Small intestine (tissue), 16 donors: Measurements from ENCODE around the gene KAT2A. TPM values are rescaled to one million over a fixed set of nuclear protein-coding genes. Genes with fewer than 3 reads are reported as not detected.

ENCODE experiments used
- DNase-seq, 2 donors: peaks; one replicate each; pipeline versions ENCODE4 v3.0.0 to v3.0.0-alpha.2; 2013
- FAIRE-seq: peaks from 2 replicates; lab custom pipeline; 2012; peaks lifted over from hg19 to GRCh38; lab: Jason Lieb, UNC
- H3K27ac ChIP-seq, 3 donors: one replicate each; pipeline ENCODE4 v1.5.1; 2013; ENCODE audit warnings: low read length in 2 of 3, mild to moderate bottlenecking in 2 of 3, control low read depth in 1 of 3, inconsistent platforms in 1 of 3, low read depth in 1 of 3, moderate library complexity in 1 of 3
- H3K27me3 ChIP-seq, 3 donors: one replicate each; pipeline ENCODE4 v1.6.1; 2013; ENCODE audit warnings: low read length in 3 of 3, inconsistent platforms in 1 of 3; ENCODE audit not compliant: control insufficient read depth in 3 of 3, insufficient read depth in 3 of 3
- H3K36me3 ChIP-seq, 3 donors: one replicate each; pipeline ENCODE4 v1.6.1; 2013; ENCODE audit warnings: low read length in 3 of 3, inconsistent platforms in 1 of 3, low read depth in 1 of 3, mild to moderate bottlenecking in 1 of 3, moderate library complexity in 1 of 3; ENCODE audit not compliant: control insufficient read depth in 3 of 3, insufficient read depth in 2 of 3
- H3K4me1 ChIP-seq, 3 donors: one replicate each; pipeline ENCODE4 v1.6.1; 2013; ENCODE audit warnings: low read length in 2 of 3, inconsistent platforms in 1 of 3, low read depth in 1 of 3, mild to moderate bottlenecking in 1 of 3, moderate library complexity in 1 of 3; ENCODE audit not compliant: control insufficient read depth in 3 of 3, insufficient read depth in 2 of 3
- H3K4me3 ChIP-seq, 3 donors: one replicate each; pipeline ENCODE4 v1.5.1; 2013; ENCODE audit warnings: low read length in 3 of 3, control low read depth in 1 of 3, inconsistent platforms in 1 of 3, low read depth in 1 of 3, mild to moderate bottlenecking in 1 of 3, moderate library complexity in 1 of 3
- H3K9me3 ChIP-seq, 2 donors: one replicate each; pipeline ENCODE4 v1.6.1; 2013; ENCODE audit warnings: low read depth in 1 of 2, low read length in 1 of 2; ENCODE audit not compliant: control insufficient read depth in 2 of 2, insufficient read depth in 1 of 2
- WGBS, 3 donors: extraction: QIAGEN DNeasy Blood & Tissue Kit; methylation state at CpG; one replicate each; pipeline ENCODE4 v1.1.7; 2013; 5-methylcytosine and 5-hydroxymethylcytosine counted together
- long read RNA-seq, 10 donors: transcript quantifications; one replicate each; lab custom pipeline, GENCODE V29; 2026
- polyA plus RNA-seq, 4 donors: library from polyadenylated mRNA; stranded (reverse) in 3 of 4; unstranded in 1 of 4; fragments of 200-250 nt in 3 of 4; fragments of 120-200 nt in 1 of 4; gene quantifications; one replicate each; pipeline versions ENCODE4 v1.2.1 to v1.2.3, GENCODE V29; 2013
- donor health status: healthy with polysubstance abuse.
- donor health status: control.
- donor health status: control.
- donor health status: Bipolar disorder and iron deficiency.
- donor health status: healthy.

The KAT2A gene
- polyA plus RNA-seq: 10 to 100 TPM in 3 of 4 donors, 1 to 10 TPM in 1; 8.6 to 40.1 (median 26.2) TPM
- long read RNA-seq, donor 1: 0 reads
- long read RNA-seq, donor 2, partial matches to known transcripts: 0 of 3 reads
- long read RNA-seq, donor 2, other reads (novel, unspliced or antisense): 0 of 3 reads
- long read RNA-seq, donor 3, partial matches to known transcripts: 0 of 1 reads
- long read RNA-seq, donor 3, other reads (novel, unspliced or antisense): 0 of 1 reads
- long read RNA-seq, donor 4: 0 reads
- long read RNA-seq, donor 5, partial matches to known transcripts: 0 of 1 reads
- long read RNA-seq, donor 5, other reads (novel, unspliced or antisense): 0 of 1 reads
- long read RNA-seq, donor 6, partial matches to known transcripts: 0 of 1 reads
- long read RNA-seq, donor 6, other reads (novel, unspliced or antisense): 0 of 1 reads
- long read RNA-seq, donor 7, partial matches to known transcripts: 0 of 4 reads
- long read RNA-seq, donor 7, other reads (novel, unspliced or antisense): 0 of 4 reads
- long read RNA-seq, donor 8: 0 reads
- long read RNA-seq, donor 9, partial matches to known transcripts: 0 of 1 reads
- long read RNA-seq, donor 9, other reads (novel, unspliced or antisense): 0 of 1 reads
- long read RNA-seq, donor 10, transcript KAT2A-202 (18 exons, 2,990 nt): major isoform, 7 of 25 reads
- long read RNA-seq, donor 10, partial matches to known transcripts: 11 of 25 reads
- long read RNA-seq, donor 10, other reads (novel, unspliced or antisense): 0 of 25 reads

DNA sequence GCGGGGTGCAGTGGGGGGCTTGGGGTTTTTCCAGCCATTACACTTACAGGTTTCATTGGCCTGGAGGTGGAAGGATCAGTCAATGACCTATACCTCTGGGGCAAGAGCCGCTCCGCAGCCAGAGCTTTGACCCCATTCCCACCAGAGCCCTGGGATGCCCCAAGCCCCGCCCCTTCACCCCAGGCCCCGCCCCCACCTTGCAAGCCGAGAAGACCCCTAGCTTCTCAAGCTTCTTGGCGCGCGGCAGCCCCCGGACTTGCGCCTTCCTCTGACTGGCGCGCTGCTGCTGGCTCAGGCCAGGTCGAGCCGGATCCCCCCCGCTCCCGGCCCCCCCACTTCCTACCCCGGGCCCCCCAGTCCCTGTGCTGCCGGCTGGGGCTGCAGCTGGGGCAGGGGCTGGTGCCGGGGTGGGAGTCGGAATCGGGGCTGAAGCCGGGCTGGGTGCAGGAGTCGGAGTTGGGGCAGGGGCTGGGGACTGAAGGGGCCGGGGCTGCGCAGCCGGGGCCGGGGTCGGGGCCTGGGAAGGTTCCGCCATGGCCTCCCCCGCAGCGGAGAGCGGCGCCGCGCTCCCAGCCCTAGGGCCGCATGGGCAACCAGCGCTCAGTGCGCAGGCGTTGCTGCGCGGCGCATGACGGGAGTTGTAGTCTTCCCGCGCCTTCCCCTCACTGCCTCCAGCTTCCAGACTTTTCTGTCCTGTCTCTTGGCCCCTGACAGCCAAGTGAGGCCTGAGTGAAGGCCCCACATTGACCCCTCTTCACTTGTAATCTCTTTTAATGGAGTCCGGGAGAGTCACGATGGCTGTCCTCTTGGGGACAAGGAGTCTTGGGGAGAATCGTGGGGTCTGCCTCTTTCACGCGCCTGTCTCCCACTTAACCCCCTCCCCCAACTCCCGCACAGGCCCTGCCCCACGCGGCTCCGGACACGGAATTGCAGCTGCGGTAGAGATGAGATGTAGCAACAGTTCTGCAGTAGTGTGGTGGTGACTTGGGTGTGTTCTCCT, at the start of gene KAT2A:
KAT2A (minus strand) TSS at position 598 of the 1,000 bp plus-strand sequence; CDS start at position 535, 63 bp downstream.
- Histone ChIP-seq H3K9me3 (no peaks in the 10 kb centered on the region), H3K36me3 (peaks cover 4 to 52% (median 5%) of the 10 kb centered on the region in 3 donors), H3K4me1 (peaks cover 0 to 26% (median 0%) of the 10 kb centered on the region in 3 donors), H3K27ac (peak within 1 kb of the TSS in 2 of 3 donors; percentile 41 to 53), H3K27me3 (no peaks in the 10 kb centered on the region), H3K4me3 (peak within 1 kb of the TSS; percentile 45 to 81 (median 69))
- 7 to 10% (median 8%) methylated on average over 37 to 57 of the region's 57 CpGs for WGBS, 3 donors
- peak; percentile 84 to 91 for DNase-seq
- no peak for FAIRE-seq

DNA sequence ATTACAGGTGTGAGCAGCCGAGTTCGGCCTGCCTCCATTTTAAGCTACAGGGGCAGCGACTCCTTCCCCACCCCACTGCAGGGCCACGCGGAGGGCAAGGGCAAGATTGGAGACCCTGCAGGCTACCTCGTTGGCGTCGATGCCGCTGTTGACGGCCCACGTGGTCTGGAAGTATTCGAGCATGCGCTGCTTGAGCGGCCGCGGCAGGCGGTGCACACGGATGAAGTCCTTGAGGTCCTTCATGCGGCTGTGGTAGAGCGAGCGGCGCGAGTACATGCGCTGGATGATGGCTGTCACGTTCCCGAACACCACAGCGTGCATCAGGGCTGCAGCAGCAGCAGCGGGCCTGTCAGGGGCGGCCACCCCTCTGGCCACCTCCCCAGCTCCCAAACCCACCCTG, 48.2 kb upstream of the KAT2A start:
- H3K27me3 ChIP-seq: peaks cover 0 to 19% (median 0%) of the 10 kb centered on the region in 3 donors
- FAIRE-seq (no peak), DNase-seq (no peak)
- 93 to 96% (median 95%) methylated on average over 27 to 29 of the region's 29 CpGs for WGBS, 3 donors
- H3K27ac ChIP-seq: no peak overlapping the region
- H3K36me3 ChIP-seq: peaks cover 0 to 2% (median 0%) of the 10 kb centered on the region in 3 donors
- H3K9me3 ChIP-seq: no peaks in the 10 kb centered on the region
- H3K4me1 ChIP-seq: no peaks in the 10 kb centered on the region
- no peak overlapping the region for H3K4me3 ChIP-seq

DNA sequence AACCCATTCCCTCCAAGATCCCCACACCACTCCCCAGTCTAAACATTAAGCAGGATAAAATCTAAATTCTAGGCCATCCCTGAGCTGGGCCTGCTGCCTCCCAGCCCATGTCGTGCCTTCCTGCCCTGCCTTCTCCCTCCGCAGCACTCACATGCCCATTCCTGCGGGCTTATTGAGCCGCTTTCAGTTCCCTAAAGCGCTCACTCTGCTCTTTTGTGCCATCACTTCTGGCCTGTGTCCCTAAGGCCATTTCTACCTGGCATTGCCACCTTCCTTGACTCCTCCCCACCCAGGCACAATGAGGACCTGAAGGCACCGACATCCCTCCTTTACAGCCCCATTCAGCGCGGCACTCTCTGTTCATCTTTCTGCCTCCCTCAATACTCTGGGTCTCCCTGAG, 46.6 kb upstream of the KAT2A start:
- H3K4me3 ChIP-seq: no peak overlapping the region
- peaks cover 0 to 13% (median 0%) of the 10 kb centered on the region in 3 donors for H3K27me3 ChIP-seq
- FAIRE-seq (no peak), DNase-seq (no peak)
- H3K36me3 ChIP-seq: peaks cover 0 to 2% (median 0%) of the 10 kb centered on the region in 3 donors
- no peak overlapping the region for H3K27ac ChIP-seq
- no peaks in the 10 kb centered on the region for H3K4me1 ChIP-seq
- 92 to 96% (median 96%) methylated on average over 8 of the region's 8 CpGs for WGBS, 3 donors
- H3K9me3 ChIP-seq: no peaks in the 10 kb centered on the region

DNA sequence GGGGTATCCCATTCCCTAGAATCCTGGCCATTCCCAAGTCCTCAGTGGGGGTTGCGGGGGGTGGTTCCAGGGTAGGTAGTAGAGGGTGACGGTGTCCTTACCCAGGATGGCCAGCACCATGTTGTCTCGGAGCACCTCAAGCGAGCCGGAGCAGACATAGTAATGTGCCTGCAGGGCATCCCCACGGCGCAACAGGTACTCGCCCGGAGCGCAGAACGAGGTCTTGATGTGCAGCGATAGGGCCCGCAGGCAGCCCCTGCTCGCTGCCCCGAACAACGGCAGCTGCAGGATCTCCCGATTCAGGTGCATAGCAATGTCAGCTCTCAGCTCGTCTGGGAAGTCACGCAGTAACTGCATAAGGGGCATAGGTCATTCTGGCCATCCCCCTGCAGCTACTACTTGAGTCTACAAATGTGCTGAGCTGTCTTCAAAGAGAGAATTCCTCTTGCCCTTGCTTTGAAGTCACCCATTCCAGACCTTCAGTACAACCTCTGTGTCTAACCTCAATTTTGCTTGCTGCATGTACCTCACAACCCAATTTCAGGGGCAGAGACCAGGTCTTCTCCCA, 45.1 kb upstream of the KAT2A start:
- DNase-seq (no peak), FAIRE-seq (no peak)
- Histone ChIP-seq H3K27ac (no peak overlapping the region), H3K4me3 (no peak overlapping the region), H3K4me1 (no peaks in the 10 kb centered on the region), H3K27me3 (peaks cover 0 to 10% (median 0%) of the 10 kb centered on the region in 3 donors), H3K9me3 (no peaks in the 10 kb centered on the region), H3K36me3 (peaks cover 0 to 2% (median 0%) of the 10 kb centered on the region in 3 donors)
- WGBS, 3 donors: 91 to 92% (median 91%) methylated on average over 19 of the region's 19 CpGs

DNA sequence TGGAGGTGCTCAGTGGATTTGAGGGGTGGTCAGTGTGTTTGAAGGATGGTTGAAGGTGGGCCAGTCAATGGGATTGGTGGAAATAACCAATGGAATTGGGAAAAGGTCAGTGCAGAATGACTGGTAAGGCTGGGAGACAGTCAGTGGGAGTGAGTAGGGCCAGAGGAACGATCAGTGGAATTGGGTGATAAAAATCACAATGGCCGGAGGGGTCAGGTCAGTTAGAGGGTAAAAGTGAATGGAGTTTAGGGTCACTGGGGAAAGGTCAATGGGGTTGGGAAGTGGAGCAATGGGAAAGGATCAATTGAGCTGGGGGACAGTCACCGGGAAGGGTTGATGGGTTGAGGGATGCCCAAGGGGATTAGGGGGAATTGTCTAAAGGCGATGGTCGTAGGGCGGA, 44.6 kb upstream of the KAT2A start:
- no peak for FAIRE-seq
- Histone ChIP-seq H3K27ac (no peak overlapping the region), H3K36me3 (peaks cover 0 to 2% (median 0%) of the 10 kb centered on the region in 3 donors), H3K27me3 (peaks cover 0 to 5% (median 0%) of the 10 kb centered on the region in 3 donors), H3K4me1 (no peaks in the 10 kb centered on the region), H3K9me3 (no peaks in the 10 kb centered on the region), H3K4me3 (no peak overlapping the region)
- 90 to 95% (median 91%) methylated on average over 6 of the region's 6 CpGs for WGBS, 3 donors
- DNase-seq: no peak

DNA sequence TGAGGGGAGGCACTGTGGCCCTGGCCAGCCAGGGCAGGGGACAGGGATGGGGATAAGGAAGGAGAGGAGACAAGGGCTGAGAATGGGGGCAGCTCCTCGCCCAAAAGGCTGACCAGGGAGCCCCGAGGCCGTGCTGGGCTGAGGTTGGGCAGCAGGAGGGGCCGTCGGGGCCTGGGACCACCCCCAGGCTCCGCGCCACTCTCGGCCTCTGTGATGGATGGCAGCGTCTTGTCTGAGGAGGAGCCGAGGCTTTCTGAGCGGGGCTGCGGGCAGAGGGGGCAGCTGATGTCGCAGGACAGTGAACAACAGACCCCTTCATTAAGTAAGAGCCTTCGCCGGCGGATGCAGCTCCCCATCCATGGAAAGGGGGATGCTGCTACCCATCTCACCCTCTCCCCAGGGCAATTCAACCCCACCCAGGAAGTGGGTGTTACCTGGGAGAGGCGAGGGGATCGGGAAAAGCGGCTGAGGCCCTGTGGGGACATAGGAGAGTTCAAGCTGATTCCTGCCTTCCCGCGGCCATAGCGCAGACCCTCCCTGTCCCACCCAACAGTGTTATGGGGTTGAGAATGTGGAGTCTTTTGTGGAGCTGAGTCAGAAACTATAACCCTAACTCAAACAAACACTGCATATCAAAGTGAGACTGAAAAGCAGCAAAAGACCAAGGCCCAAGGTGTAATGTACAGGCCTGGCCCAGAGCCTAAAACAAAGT, 42.7 kb upstream of the KAT2A start:
- no peaks in the 10 kb centered on the region for H3K4me1 ChIP-seq
- H3K9me3 ChIP-seq: no peaks in the 10 kb centered on the region
- FAIRE-seq (no peak), DNase-seq (no peak)
- WGBS, 3 donors: 59 to 76% (median 69%) methylated on average over 20 to 22 of the region's 22 CpGs
- H3K27ac ChIP-seq: no peak overlapping the region
- H3K36me3 ChIP-seq: no peaks in the 10 kb centered on the region
- H3K27me3 ChIP-seq: no peaks in the 10 kb centered on the region
- no peak overlapping the region for H3K4me3 ChIP-seq

DNA sequence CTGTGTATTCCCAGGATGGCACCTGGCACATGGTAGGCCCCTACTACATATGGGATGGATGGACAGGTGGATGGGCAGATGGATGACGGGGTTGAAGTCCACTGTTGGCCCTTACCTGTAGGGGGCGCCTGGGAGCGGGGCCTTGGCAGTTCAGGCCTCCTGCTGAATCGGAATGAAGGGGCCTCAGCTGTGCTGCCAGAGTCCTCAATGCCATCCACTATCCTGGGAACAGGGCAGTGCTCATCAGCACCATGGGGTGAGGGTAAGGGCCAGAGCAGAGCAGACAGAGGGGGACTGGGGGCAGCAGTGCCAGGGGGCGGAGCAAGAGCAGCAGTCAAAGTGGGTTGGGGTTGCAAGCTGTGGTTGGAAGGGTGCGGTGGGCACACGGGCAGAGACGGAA, 41.9 kb upstream of the KAT2A start:
- H3K4me3 ChIP-seq: no peak overlapping the region
- FAIRE-seq (no peak), DNase-seq (peak in 1 of 2 donors; percentile 23)
- no peaks in the 10 kb centered on the region for H3K4me1 ChIP-seq
- no peaks in the 10 kb centered on the region for H3K9me3 ChIP-seq
- no peaks in the 10 kb centered on the region for H3K27me3 ChIP-seq
- 57 to 63% (median 59%) methylated on average over 8 of the region's 8 CpGs for WGBS, 3 donors
- H3K36me3 ChIP-seq: no peaks in the 10 kb centered on the region
- no peak overlapping the region for H3K27ac ChIP-seq
